Inflammatory macrophage treated with lipopolysaccharide for 1 hour (primary cell): ENCODE data around the gene MRPL4.

Experiments
- DNase-seq, 2 donors: peaks; one replicate each; pipeline ENCODE4 v3.0.0-alpha.2; 2020 to 2022

The MRPL4 gene

DNA sequence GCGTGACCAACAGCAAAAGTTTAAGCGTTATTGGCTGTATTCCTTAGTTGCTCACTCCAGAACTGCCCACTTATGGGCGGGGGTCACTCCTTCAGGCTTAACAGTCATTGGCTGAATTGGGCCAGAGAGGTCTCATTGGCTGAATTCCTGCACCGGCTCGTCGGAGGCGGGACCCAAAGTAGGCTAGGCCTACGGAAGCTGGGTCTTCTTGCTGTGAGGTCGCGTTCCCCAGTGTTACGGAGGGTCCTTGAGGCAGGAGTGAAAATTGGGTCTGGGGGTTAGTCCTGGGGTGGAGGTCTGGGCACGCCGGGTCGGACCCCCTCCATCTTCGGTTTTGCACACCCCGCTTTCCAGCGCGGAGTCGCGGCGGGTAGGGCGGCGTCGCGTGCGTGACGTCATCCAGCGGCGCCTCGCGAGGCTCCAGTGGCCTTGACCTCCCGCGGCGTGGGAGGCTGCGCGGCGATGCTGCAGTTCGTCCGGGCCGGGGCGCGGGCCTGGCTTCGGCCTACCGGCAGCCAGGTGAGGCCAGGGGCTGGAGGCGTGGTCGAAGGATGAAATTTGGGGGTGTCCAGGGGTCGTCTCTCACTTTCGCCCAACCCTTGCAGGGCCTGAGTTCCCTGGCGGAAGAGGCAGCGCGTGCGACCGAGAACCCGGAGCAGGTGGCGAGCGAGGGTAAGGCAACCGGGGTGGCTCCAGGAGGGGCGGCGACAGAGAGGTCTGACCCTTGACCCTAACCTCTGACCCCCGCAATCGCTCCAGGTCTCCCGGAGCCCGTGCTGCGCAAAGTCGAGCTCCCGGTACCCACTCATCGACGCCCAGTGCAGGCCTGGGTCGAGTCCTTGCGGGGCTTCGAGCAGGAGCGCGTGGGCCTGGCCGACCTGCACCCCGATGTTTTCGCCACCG is at the start of gene MRPL4:
TSS of gene MRPL4 (plus strand) at position 423 of the 903 bp plus-strand sequence. CDS start at position 463, 40 bp downstream.
- DNase-seq = peak; percentile 97 to 99

DNA sequence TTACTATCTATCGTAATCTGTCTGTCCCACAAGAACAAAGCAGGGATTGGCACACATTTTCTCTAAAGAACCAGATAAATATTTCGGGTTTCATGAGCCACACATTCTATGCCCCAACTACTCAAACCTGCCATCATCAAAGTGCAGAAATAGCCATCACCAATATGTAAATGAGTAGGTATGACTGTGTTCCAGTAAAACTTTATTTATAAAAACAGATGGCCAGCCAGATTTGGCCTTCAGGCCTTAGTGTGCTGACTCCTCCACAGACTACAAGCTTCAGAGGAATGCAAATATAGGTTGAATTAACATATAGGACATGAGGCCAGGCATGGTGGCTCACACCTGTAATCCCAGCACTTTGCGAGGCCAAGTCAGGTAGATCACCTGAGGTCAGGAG is 48.3 kb upstream of the MRPL4 start:
- DNase-seq = no peak

DNA sequence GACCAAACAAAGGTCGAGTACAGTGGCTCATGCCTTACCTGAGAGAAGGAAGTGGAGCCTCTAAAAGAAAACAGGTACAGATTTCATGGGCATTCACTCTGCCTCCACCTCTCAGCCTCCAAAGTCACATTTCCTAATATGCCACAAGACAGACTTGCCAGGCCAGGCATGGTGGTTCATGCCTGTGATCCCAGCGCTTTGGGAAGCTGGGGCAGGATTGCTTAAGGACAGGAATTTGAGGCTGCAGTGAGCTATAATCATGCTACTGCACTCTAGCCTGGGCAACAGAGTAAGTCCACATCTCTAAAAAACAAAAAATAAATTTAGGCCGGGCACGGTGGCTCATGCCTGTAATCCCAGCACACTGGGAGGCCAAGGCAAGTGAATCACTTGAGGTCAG is 46.4 kb upstream of the MRPL4 start:
- no peak for DNase-seq

DNA sequence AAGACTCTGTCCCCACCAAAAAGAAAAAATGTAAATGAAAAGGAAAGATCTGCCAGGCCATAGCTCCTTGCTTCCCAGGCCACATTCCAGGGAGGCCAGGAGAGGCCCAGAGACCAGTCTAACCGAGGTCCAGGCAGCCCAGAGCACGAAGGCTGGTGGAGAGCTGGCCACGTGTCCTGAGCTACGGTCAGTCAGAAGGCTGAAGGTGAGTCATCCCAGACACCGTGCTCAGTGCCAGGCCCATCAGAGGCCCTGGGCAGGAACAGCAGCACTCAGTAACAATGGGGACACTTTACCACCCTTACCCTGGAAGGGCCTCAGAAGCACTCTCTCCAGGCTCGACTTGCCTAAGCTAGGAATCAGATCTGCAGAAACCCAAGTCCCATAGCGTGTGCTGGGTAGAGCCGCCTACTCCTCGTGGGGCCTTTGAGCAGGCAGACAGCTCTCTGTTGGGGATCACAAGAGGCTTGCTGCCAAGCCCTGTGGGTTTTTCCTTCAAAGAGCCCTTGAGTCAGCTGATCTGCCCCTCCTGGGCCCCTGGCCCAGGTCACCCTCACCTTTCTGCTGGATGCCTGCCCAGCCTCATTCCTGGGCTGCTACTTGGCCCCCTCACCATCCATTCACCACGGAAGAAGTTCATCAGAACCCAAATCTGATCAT is 45.7 kb upstream of the MRPL4 start:
- no peak for DNase-seq

DNA sequence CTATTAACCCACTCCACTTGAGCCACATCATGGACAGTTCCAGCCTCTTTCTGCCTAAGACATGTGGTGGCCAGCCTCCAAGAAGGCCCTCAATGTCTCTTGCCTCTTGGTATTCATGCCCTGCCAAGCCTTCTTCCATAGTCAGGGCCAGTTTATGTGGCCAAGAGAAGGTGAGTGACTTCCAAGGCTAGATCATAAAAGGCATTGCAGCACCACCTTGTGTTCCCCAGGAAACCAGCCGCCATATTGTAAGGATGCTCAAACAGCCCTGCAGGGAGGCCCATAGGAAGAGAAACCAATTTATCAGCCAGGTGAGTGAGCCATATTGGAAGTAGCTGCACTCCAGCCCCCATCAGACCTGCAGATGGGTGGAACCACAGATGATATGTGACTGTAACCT is 45.0 kb upstream of the MRPL4 start:
- no peak for DNase-seq

DNA sequence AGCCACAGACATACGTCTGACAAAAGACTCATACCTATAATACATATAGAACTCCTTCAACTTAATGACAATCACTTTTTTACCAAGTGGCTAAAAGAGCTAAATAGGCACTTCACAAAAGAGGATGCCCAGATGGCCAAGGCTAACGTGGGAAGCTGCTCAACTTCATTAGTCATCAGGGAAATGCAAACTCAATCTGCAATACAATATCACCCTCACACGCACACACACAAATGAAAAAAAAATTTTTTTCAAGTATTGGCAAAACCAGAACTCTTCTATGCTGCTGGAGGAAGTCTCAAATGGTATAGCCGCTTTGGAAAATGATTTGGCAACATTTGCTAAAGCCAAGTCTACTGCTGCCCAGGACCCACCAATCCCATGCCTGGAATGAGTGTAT is 42.7 kb upstream of the MRPL4 start:
- DNase-seq = peak; percentile 83 to 94

DNA sequence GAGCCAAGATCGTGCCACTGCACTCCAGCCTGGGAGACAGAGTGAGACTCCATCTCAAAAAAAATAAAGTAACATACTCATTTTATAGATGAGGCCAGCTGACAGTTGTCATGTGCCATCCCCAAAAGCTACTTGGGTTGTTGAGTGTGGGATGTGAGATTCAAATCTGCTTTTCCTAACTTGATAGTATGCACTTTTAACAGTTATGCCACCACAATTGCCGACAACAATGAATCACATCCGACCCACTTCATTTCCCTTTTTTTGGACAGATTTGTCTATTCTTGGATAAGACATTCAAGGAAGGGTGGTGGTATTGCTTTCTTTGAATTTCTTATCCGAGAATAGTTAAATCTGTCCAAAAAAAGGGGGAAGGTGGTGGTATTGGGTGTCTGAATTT is 41.0 kb upstream of the MRPL4 start:
- peak; percentile 76 to 77 for DNase-seq

DNA sequence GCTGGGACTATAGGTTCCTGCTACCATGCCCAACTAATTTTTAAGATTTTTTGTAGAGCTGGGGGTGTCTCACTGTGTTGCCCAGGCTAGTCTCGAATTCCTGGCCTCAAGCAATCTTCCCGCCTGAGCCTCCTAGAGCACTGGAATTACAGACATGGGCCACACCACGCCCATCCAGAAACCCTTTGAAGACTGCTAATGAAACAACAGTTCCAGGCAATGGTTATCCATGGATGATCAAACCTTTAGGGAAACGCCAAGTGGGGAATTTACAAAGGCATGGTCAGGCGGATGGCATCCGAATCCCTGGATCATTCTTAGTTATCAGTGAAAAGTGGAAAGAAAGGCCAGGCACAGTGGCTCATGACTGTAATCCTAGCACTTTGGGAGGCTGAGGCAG is 40.3 kb upstream of the MRPL4 start:
- no peak for DNase-seq

DNA sequence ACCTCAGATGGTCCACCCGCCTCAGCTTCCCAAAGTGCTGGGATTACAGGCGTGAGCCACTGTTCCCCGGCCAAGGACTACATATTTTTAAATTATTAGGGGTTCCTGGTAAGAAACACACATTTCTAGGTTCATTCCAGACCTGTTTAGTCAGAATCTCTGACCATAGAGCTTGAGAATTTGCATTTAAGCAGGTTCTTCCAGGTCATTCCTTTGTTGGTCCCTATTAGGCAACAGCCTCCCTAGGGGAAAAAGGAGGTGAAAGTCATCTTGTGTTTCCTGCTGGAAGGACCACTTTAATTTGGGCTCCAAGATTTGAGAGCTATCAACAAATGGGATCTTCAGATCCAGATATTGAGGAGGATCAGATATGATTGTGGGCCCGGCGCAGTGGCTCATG is 37.2 kb upstream of the MRPL4 start:
- no peak for DNase-seq

DNA sequence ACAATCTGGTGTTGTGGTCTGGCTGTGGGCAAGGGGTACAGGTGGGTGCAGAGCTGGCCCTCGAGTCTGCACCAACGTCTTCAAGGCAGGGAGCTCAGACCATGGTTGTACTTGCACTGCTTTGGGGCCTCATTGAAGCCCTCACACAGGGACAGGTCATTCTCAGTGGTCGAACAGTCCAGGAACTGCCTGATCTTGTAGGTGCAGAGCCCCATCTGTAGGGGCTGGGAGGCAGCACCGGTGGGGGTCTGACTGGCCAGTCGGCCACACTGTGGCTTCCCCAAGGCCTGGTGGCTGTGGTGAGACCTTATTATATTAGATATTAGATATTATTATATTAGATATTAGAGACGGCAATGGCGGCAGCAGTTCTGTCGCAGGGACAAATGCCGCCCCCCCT is 34.9 kb upstream of the MRPL4 start:
- DNase-seq = no peak

DNA sequence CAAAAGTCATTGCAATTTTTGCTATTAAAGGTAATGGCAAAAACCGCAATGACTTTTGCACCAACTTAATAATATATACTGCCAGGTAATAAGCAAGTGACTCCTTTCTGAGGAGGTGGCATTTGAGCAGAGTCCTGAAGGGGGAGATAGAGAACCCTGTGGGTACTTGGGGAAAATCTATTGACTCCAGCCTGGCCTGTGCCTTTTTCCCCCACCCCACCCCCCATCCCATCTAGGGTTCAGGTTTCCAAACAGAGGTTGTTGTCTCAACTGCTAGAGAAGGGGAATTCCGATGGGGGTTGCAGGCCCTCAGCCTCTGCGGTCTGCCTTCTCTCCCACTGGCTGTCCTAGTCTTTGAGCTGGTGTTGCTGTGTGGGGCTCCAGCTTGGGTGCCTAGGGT is 32.3 kb upstream of the MRPL4 start:
- DNase-seq = peak; percentile 56 to 68

DNA sequence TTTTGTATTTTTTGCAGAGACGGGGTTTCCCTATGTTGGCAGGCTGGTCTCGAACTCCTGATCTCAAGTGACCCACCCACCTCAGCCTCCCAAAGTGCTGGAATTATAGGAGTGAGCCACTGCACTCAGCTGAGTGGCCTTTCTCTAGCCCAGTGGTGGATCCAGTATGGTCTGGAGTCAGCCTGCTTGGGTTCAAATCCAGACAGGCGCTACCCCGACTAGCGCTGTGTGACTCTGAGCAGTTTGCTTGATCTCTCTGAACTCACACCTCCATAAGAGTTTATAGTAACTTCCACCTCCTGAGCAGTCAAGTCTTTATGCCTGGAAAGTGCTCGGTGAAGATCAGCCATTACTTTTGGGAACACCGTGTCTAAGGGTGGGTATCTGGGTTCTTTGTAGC is 31.3 kb upstream of the MRPL4 start:
- DNase-seq = no peak

DNA sequence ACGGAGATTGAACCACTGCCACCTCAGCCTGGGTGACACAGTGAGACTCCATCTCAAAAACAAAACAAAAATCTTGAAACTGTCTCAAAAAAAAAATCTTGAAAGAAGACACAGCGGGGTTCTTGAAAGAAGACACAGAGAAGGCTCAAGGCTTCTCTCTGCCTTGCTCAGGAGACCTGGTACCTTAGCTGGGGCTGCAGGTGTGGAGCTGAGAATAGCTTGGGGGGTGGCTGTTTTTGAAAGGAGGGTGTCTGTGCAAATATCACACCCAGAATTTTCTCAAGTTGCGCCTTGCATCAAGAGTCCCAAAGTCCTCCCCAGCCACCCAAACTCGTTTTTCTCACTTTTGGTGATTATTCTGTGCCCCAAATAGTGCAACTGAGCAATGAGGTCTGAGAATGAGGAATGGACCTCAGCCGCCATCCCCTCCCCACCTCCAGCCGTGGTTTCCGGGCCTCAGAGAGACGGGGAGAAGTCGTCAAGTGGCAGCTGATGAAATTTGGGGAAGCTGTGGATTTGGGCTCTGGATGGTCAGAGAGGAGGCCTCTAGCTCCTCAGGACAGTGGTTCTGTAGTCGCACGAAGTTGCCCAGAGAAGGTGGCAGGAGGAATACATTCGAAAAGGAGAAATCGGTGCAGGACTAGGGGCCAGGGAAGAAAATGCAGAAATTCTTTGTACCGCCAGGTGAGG is 29.7 kb upstream of the MRPL4 start:
- DNase-seq = peak; percentile 58 to 69

DNA sequence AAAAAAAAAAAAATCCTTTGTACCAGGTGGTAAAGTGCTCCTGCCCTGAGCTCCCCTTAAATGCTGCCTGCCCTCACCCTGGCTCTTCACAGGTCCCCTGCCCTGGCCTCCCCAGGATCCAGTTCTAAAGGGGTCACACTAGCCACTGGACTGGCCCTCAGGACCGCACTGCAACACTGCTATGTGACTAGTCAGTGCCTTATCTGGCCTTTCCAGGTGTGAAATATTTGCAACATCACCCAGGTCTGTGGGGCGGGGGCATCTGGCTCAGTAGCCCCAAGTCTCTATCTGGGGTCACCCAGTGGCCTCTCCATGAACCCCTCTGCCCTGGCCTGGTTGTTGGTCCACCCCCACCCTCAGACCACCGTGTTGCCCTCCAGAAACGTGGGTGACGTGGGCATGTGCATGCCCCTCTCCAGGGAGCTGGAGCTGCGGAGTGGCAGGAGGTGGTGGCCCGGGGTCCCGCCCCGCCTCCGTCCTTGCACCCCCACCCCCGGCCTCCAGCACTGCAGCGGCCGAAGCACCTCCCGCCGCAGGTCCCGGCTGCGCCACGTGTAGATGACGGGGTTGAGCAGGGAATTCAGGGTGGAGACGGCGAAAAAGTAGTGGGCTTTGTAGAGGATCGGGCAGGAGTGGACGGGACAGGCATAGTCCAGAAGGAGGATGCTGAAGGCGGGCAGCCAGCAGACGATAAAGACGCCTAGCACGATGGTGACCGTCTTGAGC is 28.4 kb upstream of the MRPL4 start:
- DNase-seq = no peak

DNA sequence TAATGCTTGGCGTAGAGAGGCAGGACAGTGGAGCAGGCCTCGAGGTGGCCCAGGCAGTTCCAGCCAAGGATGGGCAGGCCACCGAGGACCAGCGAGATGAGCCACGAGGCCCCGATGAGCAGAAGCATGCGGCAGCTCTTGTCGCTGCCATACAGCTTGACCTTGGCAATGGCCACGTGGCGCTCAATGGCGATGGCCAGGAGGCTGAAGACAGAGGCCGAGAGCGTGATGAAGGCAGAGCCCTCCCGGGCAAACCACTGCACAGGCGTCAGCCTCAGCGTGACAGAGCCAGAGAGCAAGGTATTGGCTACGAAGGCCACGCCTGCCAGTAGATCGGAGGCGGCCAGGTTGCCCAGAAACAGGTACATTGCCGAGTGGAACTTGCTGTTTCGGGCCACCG is 27.7 kb upstream of the MRPL4 start:
- DNase-seq = no peak

DNA sequence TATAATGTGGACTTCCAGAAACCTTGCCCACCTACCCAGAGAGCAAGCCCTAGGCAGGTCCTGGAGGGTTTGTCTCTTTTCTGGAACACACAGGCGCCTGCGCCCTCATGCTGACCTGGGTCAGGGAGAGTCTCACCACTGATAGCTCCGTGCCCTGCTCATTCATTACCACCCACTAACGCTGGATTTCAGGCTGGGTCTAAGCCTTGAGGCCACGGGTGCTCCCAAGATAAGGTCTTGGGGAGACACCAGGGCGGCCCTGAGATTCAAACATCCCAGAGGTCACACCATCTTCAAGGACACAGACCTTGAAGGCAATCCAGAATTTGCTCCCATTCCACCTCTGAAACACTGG is 26.0 kb upstream of the MRPL4 start:
- no peak for DNase-seq

DNA sequence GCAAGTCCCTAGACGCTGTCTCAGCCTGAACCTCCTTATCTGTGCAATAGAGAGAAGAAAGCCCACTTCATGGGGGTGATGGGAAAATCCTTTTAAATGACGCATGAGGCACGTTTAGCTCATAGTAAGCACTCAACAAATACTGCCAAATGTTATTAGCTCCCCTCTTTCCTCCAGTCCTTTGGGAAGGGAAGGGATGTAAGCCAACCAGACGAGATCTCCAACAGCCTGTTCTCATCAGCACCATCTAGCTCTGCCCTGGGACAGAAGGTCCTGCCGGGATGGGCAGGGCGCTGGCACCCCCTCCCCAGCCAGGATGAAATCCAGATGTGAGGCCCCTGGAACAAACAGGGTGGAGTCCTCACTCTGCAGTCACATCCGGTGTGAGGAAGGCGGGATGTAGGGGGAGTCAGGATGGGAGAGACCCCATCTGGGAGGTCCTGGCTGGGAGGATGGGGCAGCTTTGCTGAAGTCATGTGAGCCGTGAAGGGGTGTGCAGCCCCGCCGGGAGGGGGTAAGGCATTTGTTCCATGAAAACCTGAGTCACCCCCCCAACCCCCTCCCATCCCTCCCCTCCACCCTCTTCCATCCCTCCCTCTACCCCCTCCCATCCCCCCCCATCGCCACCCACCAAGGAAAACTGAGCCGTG is 25.5 kb upstream of the MRPL4 start:
- DNase-seq = no peak

DNA sequence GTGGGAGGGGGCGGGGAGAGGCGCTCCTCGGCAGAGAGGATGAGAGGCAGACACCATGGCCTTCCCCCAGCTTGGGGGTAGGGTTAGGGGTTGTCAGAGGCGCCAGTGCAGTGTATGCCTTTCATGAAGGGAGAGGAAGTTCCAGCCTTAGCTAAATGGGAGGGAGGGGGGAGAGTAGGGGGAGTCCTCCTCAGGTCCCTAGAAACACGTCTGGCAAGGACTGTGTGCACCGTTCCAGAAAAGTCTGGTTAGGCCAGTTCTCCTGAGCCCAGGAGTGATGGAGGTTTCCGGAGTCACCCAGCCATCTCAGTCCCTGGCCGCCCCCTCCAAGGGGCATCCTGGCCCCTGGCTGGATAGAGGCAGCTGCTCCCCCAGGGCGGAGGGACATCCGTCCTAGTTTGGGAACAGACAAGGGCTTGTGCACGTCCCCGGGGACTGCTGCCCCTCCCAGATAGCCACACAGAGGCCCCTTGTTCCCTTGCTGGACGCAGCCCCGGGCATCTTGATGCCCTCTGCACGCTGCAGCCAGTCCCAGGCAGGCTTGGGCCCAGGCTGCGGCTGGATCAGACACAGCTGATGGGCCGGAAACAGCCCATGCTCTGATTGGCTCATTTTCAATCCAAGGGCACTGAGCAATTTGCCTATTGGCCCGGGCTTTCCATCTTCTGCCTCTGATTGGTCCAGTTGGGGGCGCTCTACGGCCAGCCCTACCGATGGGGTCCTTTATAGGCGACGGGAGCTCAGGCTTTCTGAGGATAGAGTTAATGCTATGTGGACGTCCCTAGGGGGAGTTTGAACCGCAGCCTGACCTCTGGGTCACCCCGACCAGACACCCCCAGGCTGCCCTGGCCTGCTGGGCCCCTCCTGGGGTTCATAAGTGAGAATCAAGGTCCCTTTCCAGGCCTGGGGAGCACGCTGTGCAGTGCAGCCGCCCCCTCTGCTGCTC is 24.7 kb upstream of the MRPL4 start:
- no peak for DNase-seq

DNA sequence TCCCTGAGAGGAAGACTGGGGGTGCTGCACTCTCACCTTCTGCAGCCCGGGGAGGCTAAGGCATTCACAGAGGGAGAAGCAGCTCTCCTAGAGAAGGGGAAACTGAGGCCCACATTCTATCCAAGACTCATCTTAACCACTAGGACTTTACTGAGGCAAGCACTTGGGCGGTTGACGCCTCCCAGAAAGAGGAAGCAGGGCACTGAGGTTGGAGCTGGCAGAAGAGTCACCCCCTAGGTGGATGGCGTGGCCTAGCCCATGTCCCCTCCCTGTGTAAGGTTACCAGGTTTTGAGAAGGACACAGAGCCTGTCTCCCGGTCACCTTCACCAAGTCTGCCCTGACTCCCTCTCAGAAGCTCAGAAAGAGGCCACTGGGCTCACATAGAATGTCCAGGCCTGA is 23.6 kb upstream of the MRPL4 start:
- DNase-seq = peak in 1 of 2 donors; percentile 48

DNA sequence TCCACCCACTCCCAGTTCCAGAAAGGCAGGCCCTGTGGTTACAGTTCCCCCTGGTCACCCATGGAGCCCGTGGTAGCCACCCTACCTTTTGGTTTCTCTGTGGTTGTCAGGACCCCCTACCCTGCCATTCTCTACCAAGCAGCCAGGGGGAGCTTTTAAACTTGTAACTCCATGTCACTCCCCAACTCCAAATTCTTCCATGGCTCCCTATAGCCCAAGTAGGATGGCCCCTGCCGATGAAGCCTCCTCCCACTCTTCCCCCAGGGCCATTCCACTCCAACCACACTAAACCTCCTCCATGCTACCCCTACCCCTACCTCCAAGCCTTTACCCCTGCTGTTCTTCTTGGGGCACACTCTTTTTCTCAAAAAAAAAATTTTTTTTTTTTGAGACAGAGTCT is 23.1 kb upstream of the MRPL4 start:
- peak in 1 of 2 donors; percentile 38 for DNase-seq

DNA sequence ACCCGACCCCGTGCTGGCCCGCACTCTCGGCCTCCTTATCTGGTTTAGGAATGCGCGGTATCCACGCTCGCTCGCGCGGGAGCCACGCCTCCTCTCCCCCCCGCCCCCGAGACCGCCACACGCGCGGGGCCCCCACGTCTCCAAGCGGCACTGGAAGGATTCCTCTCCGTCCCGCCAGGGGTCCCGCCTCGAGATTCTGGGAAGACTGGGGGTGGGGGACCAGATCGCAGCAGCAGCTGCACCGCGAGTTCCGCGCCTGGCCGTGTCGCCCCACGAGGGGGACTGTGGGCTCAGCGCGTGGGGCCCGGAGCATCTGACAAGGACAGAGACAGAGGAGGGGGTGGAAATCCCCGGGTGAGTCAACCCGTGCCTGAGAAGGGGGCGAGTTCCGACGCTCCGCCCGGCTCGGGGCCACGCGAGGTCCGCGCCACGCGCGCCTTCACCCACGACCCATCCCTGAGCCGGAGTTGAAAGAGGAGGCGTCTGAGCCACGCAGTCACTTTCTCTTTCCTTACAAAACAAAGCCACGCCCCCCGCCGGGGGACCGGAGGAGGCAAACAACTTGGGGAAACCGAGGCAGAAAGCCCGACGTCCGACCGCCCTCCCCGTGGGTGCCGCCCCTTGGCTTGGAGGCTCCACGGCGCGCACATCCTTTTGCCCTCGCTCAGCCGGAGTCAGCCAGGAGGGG is 21.7 kb upstream of the MRPL4 start:
- DNase-seq = peak; percentile 40 to 73
